ENCODE measurements around the gene OXT.
"Not testable (repeated sequence)": the region's sequence is repeated elsewhere in the genome, so short reads cannot be mapped to it uniquely, and the experiment has no call there.

OXT gene

GRCh38 chr20:3071610-3072529, at the start of gene OXT:
Gene OXT, plus strand, starts transcription at chr20:3071620. Its CDS starts 36 bp downstream, at chr20:3071656.
- peak; percentile 27 for DNase-seq

- no peak for DNase-seq
Observed at GRCh38 chr20:3021777-3022176, 49.6 kb upstream of the OXT start.

GRCh38 chr20:3022559-3023490, 48.6 kb upstream of the OXT start:
- not testable (repeated sequence) for DNase-seq

DNA sequence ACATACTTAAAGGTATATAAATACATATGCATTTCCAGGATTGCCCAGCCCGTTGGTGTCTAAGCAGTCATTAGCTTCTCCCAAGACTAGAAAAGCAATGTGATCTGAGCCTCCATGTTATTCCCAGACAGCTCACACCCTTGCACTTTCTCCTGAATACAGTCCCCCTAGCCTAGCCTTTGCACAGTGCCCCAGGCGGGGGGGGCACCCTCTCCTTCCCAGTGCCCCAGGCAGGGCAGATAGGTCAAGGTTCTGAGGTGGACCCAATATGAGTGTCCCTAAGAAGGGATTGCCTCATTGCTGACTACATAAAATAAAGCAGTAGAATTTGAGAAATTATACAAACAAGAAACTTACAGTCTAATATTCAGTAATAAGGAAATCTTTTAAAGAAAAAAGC, 43.4 kb upstream of the OXT start:
- DNase-seq, result no peak

- DNase-seq, result no peak
Observed at GRCh38 chr20:3031524-3032147, 39.8 kb upstream of the OXT start.

DNA sequence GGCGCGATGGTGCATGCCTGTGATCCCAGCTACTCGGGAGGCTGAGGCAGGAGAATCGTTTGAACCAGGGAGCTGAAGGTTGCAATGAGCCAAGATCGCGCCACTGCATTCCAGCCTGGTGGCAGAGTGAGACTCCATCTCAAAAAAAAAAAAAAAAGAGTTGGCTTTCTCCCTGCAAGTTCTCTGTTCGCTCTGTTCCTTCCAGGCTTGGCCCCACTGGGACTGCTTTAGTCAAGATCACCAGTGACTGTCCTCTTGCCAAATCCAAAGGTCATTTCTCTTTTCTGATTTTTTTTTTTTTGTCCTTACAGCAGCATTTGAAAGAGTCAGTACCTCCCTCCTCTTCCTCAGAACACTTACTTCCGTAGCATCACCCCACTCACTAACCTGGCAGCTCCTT, 38.8 kb upstream of the OXT start:
- DNase-seq, result no peak

DNA sequence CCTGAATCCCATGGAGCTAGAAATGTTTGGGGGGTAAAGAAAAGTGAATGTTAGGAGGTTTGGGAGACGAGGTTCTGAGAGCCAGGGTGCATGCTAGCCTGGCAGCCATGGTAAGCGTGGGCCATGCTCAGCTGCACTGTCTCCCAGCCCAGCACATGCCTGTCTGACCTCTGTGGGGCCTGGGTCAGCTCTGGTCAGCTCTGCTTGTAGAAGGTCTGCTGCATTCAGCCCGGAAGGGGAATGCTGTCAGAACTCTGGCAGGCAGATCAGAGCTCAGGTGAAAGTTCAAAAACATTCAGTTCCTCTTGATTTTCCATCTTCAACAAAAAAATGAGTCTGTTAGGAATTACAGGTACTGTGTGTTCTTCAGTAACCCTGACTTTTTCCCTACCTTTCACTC, 33.8 kb upstream of the OXT start:
- DNase-seq, result no peak

- no peak for DNase-seq
Observed at GRCh38 chr20:3038454-3038853, 33.0 kb upstream of the OXT start.

DNA sequence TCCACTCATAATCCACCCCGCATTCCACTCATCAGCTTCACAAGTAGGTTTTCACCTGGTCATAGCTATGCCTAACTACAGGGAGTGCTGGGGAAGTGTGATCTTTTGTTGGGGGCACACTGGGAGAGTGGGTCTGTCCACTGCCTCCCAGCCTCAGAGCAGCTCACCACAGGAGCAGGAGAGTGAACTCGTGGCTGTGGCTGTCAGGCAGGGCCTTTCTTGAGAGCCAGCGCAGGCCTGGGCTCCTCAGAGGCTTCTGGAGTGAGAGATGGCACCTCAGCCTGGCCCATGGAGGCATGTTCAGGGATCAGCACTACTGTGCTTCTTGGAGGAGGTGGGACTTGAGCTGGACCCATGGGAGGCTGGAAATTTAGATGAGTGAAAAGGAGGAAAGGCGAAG, 32.0 kb upstream of the OXT start:
- DNase-seq, result no peak

GRCh38 chr20:3040086-3040485, 31.3 kb upstream of the OXT start:
- DNase-seq, result no peak

- no peak for DNase-seq
Observed at GRCh38 chr20:3041854-3042409, 29.5 kb upstream of the OXT start.

GRCh38 chr20:3042625-3043024, 28.8 kb upstream of the OXT start:
- DNase-seq, result no peak

DNA sequence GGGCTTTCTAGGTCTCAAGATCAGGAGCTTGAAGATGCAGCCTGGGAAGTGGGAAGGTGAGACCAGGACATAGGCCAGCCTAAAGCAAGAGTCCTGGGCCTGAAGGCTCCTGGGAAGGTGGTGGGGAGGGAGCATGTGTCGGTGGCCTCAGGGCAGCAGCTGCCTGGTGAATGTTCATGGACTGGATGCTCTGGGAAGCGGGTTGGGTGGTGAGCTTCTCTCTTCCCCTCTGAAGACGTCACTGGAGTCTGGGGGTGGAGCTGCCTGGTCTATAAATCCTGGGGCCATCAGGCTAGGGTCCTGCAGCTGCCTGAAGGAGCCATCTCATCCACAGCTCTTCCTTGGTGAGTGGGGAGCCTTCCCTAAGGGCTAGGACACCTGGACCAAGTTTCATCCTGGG, 28.1 kb upstream of the OXT start, which contains the start of gene GNRH2:
Gene GNRH2, plus strand, starts transcription at position 301 of the 400 bp plus-strand sequence. CDS start 793 bp downstream, outside the sequence.
- DNase-seq, result no peak

- no peak for DNase-seq
Observed at GRCh38 chr20:3044336-3044965, 27.0 kb upstream of the OXT start.

GRCh38 chr20:3045042-3045815, 26.2 kb upstream of the OXT start:
- DNase-seq, result peak; percentile 79

DNA sequence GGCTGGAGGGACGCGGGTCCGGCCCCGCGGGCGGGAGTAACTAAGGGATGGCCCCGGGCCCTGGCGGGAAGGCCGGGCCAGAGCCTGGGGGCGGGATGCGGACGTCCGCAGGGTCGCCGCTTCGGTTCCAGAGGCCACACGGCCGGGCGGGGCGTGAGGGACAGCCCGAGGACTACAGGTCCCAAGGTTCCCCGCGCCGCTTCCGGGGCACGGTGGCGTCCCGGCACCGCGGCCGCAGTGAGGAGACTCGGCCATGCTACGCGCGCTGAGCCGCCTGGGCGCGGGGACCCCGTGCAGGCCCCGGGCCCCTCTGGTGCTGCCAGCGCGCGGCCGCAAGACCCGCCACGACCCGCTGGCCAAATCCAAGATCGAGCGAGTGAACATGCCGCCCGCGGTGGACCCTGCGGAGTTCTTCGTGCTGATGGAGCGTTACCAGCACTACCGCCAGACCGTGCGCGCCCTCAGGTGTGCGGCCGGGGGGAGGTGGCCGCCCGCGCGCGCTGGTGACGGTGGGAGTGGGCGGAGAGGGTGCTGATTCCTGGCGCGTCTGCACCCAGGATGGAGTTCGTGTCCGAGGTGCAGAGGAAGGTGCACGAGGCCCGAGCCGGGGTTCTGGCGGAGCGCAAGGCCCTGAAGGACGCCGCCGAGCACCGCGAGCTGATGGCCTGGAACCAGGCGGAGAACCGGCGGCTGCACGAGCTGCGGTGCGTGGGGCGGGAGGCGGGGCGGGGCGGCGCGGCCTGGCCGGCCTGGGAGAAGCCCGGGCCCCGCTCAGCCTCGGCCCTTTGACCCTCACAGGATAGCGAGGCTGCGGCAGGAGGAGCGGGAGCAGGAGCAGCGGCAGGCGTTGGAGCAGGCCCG, 25.4 kb upstream of the OXT start, which contains the start of gene MRPS26:
Gene MRPS26, plus strand, starts transcription at position 237 of the 861 bp plus-strand sequence. Its CDS starts 17 bp downstream, at position 254.
- DNase-seq, result peak; percentile 84

DNA sequence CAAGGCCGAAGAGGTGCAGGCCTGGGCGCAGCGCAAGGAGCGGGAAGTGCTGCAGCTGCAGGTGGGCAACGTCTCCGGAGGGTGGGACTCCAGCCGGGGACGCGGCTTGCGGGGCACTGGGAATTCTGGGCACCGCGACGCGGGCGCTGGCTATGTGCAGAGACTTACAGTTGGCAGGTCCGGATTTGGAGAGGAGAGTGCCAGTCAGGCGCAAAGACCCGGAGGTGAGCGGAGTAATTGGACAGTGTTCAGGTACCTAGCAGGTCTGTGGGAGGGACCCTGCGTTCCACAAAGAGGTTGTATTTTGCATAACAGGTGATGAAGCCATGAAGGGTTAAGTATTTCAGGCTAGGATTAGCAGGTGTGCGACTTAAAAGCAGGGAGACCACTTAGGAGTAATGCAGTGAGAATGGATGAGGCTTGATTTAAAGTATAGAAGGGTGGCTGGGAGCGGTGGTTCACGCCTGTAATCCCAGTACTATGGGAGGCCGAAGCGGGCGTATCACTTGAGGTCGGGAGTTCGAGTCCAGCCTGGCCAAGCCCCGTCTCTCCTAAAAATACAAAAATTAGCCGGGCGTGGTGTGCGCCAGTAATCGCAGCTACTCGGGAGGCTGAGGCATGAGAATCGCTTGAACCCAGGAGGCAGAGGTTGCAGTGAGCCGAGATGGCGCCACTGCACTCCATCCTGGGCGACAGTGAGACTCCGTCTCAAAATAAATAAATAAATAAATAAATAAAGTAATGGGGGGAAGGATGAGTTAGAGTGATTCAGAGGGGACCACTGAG, 24.6 kb upstream of the OXT start:
- no peak for DNase-seq

- peak; percentile 18 for DNase-seq
Observed at GRCh38 chr20:3047486-3048419, 23.7 kb upstream of the OXT start.
